Kidney capillary endothelial cell (primary cell): ENCODE results near the gene HOPX.
"Not testable (repeated sequence)": the region's sequence is repeated elsewhere in the genome, so short reads cannot be mapped to it uniquely, and the experiment has no call there.

ENCODE experiments used
- DNase-seq: peaks from one replicate; pipeline ENCODE4 v3.0.0-alpha.2; 2018; ENCODE audit warnings: low spot score

Gene HOPX, protein sequence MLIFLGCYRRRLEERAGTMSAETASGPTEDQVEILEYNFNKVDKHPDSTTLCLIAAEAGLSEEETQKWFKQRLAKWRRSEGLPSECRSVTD

DNA sequence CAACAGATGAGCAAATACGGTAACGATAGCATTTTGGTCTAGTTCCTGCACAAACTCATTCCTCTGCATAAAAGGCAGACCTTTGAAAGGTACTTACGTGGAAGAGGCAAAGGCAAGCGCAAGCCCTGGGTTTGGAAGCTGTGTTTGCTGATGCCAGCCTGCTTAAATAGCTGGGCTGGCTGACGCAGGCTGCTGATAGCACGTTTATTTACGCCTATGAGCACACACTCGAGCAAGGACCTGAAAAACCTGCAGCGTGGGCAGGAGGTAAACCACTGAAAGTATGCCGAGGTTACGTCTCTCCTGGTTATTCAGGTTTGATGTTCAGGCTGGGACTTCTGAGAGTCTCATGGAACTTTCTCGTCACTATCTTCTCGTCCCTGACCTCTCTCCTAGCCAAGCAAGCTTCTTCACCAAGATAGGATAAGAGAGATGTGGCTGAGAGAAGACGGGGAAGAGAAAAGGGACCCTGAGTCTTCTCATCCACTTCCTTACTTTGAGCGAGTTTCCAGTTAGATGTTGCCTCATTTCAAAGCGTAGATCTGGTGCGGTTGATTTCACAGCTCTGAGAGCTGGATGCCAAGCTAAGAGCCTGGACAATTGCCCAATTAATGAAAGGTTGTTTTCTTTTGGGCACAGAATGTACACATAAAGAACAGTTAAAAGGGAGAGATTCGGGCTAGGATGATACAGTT is at the start of gene HOPX:
Gene HOPX, minus strand, starts transcription at position 139 of the 695 bp plus-strand sequence. CDS start 23,480 bp downstream, outside the sequence.
- DNase-seq, result no peak

GRCh38 chr4:56730097-56730496 is 49.0 kb upstream of the HOPX start:
- no peak for DNase-seq

GRCh38 chr4:56728512-56728911 is 47.4 kb upstream of the HOPX start:
- DNase-seq, result no peak

DNA sequence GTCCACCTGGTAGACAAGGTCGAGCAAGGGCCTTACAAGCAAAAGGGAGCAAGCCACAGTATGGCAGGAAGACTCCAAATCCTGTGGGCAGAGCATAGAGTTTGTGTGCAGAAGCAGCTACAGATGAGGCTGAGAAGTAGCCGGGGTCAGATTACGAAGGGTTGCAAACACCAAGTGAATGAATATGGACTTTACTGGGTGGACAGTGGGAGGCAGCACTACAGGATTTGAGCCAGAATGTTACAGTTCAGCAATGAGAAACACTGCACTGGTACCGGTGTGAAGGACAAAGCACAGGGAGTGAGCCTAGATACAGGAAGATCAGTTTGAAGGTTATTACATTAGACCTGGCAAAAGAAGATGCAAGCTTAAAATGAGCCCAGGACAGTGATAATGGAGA is 46.1 kb upstream of the HOPX start:
- no peak for DNase-seq

GRCh38 chr4:56726593-56726992 is 45.5 kb upstream of the HOPX start:
- DNase-seq, result not testable (repeated sequence)

GRCh38 chr4:56723659-56724230 is 42.6 kb upstream of the HOPX start:
- no peak for DNase-seq

- DNase-seq, result peak; percentile 24
These were observed 42.1 kb upstream of the HOPX start for GRCh38 chr4:56723201-56723605.

- DNase-seq, result no peak
These were observed 27.1 kb upstream of the HOPX start for GRCh38 chr4:56708146-56708545.

GRCh38 chr4:56705966-56706365 is 24.9 kb upstream of the HOPX start:
- no peak for DNase-seq

- DNase-seq, result no peak
These were observed 24.2 kb upstream of the HOPX start for GRCh38 chr4:56705334-56705733.

GRCh38 chr4:56704089-56704871 is 23.2 kb upstream of the HOPX start:
- no peak for DNase-seq

GRCh38 chr4:56703378-56703777 is 22.3 kb upstream of the HOPX start:
- DNase-seq, result no peak

- no peak for DNase-seq
These were observed 20.5 kb upstream of the HOPX start for GRCh38 chr4:56701644-56702043.

GRCh38 chr4:56701161-56701480 is 20.0 kb upstream of the HOPX start:
- DNase-seq, result no peak

GRCh38 chr4:56699537-56700105 is 18.5 kb upstream of the HOPX start:
- DNase-seq, result no peak

GRCh38 chr4:56698329-56698728 is 17.2 kb upstream of the HOPX start:
- no peak for DNase-seq

DNA sequence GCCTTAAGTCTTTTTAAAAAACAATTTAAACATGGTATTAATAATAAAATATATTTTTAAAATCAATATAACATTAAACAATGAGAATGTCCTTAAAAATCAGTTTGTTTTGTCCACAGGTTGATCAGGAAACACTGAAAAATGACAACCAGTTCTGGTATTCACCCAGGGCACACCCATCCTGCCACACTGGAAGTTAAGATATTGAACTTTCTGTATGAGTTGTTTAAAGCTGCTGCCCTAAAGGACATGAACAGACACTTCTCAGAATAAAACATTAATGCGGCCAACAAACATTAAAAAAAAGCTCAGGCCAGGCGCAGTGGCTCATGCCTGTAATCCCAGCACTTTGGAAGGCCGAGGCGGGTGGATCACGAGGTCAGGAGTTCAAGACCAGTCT is 15.0 kb upstream of the HOPX start:
- DNase-seq, result no peak

DNA sequence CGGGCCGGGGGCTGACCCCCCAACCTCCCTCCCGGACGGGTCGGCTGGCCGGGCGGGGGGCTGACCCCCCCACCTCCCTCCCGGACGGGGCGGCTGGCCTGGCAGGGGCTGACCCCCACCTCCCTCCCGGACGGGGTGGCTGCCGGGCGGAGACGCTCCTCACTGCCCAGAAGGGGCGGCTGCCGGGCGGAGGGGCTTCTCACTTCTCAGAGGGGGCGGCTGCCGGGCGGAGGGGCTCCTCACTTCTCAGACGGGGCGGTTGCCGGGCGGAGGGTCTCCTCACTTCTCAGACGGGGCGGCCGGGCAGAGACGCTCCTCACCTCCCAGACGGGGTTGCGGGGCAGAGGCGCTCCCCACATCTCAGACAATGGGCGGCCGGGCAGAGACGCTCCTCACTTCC is 12.4 kb upstream of the HOPX start:
- not testable (repeated sequence) for DNase-seq

GRCh38 chr4:56692576-56692975 is 11.5 kb upstream of the HOPX start:
- DNase-seq, result no peak

- no peak for DNase-seq
These were observed 10.3 kb upstream of the HOPX start for GRCh38 chr4:56691425-56691824.

DNA sequence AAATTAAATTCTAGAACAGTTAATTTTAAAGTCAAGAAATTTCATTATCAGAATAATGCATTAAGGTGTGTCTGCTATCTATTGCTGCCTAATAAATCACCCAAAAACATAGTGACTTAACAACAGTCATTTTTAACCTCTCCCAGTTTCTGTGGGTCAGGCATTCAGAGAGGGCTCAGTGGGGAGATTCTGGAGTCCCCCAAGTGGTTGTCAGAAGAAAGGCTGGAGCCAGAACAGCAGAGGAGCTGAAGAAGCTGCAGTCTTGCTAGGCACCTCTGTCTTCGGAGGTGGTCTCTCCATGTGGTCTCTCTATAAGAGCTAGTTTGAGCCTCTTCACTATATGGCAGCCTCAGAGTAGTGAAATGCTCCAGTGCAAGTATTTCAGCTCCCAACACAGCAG is 9.3 kb upstream of the HOPX start:
- DNase-seq, result no peak

GRCh38 chr4:56689201-56689969 is 8.3 kb upstream of the HOPX start:
- peak; percentile 40 for DNase-seq
